Spleen (tissue), 11 donors: Measurements from ENCODE around the gene MT1HL1. TPM values are rescaled to one million over a fixed set of nuclear protein-coding genes. Genes with fewer than 3 reads are reported as not detected.

Experiments used
- DNase-seq: peaks from one replicate; pipeline ENCODE4 v3.0.0-alpha.2; 2020
- H3K27ac ChIP-seq, 8 donors: fragments of 200-600 bp; sonication (generic) in 7 of 8; 1 replicate in 4 of 8; 2 replicates in 4 of 8; pipeline versions ENCODE4 v1.5.0 to v1.8.0; 2016 to 2021; ENCODE audit warnings: inconsistent platforms in 4 of 8, mild to moderate bottlenecking in 4 of 8, moderate library complexity in 1 of 8
- H3K27me3 ChIP-seq, 7 donors: fragments of 200-600 bp; sonication (generic) in 6 of 7; replicated peaks in 1 of 7; 1 replicate in 4 of 7; 2 replicates in 3 of 7; pipeline versions ENCODE4 v1.5.0 to v1.8.0; 2016 to 2021; ENCODE audit warnings: inconsistent platforms in 3 of 7, mild to moderate bottlenecking in 1 of 7
- H3K36me3 ChIP-seq, 6 donors: fragments of 200-600 bp; sonication (generic) in 5 of 6; 1 replicate in 4 of 6; 2 replicates in 2 of 6; pipeline versions ENCODE4 v1.5.0 to v1.8.0; 2016 to 2021; ENCODE audit warnings: inconsistent platforms in 2 of 6
- H3K4me1 ChIP-seq, 6 donors: fragments of 200-600 bp; sonication (generic) in 5 of 6; 1 replicate in 3 of 6; 2 replicates in 3 of 6; pipeline versions ENCODE4 v1.5.0 to v1.8.0; 2016 to 2021; ENCODE audit warnings: inconsistent platforms in 3 of 6
- H3K4me3 ChIP-seq, 8 donors: fragments of 200-600 bp; sonication (generic) in 7 of 8; 1 replicate in 4 of 8; 2 replicates in 4 of 8; pipeline versions ENCODE4 v1.5.0 to v1.8.0; 2016 to 2021; ENCODE audit warnings: inconsistent platforms in 4 of 8, mild to moderate bottlenecking in 4 of 8, moderate library complexity in 2 of 8
- H3K9me3 ChIP-seq, 8 donors: fragments of 200-600 bp; sonication (generic) in 7 of 8; 1 replicate in 4 of 8; 2 replicates in 4 of 8; pipeline versions ENCODE4 v1.5.0 to v1.8.0; 2016 to 2021; ENCODE audit warnings: inconsistent platforms in 4 of 8
- POLR2A ChIP-seq, 3 donors: fragments of 450-650 bp; IDR thresholded peaks; one replicate each; pipeline ENCODE4 v1.5.1; 2017; ENCODE audit warnings: antibody characterized with exemption in 3 of 3, mild to moderate bottlenecking in 1 of 3
- POLR2AphosphoS5 ChIP-seq, 3 donors: sonication (generic); formaldehyde crosslinking; IDR thresholded peaks; one replicate each; pipeline ENCODE4 v1.5.1; 2017; ENCODE audit warnings: antibody characterized with exemption in 3 of 3
- WGBS, 5 donors: extraction: QIAGEN DNeasy Blood & Tissue Kit in 3 of 5; methylation state at CpG; one replicate each; pipeline versions ENCODE4 v1.1.5 to v1.1.7; 2013 to 2018; 5-methylcytosine and 5-hydroxymethylcytosine counted together
- intact Hi-C: fragments of 100-400 bp; cut with DNase I; formaldehyde crosslinking; loops from one replicate; pipeline ENCODE4 v1.15.0; 2023; ENCODE audit warnings: low total_unique reads
- polyA plus RNA-seq, 3 donors: library from polyadenylated mRNA; stranded (reverse); fragments of 200-250 nt; gene quantifications; one replicate each; pipeline ENCODE4 v1.2.1, GENCODE V29; 2013
- total RNA-seq, 7 donors: library from RNA; depleted of rRNA in 3 of 7; stranded (reverse); fragments of >200 nt in 3 of 7; fragmentation: NEBNext Ultra II Directional in 4 of 7; extraction: Animal tissue kit (Norgen Biotek cat#: 25700) in 4 of 7; gene quantifications; one replicate each; pipeline versions ENCODE4 v1.1.0 to v1.2.1, GENCODE V29; 2016 to 2021
- TF ChIP-seq, protein P1 (sequence below), 11 experiments: fragments of 200-600 bp in 7 of 11; fragments of 450-650 bp in 4 of 11; sonication (generic) in 4 of 11; IDR thresholded peaks in 8 of 11; conservative IDR thresholded peaks in 3 of 11; 1 replicate in 7 of 11; 2 replicates in 4 of 11; pipeline versions ENCODE4 v1.4.0 to v1.8.0; 2016 to 2021; ENCODE audit warnings: antibody characterized with exemption in 11 of 11, inconsistent platforms in 4 of 11, mild to moderate bottlenecking in 1 of 11
- donor health status: healthy with polysubstance abuse.
- donor health status: DM: no; HTN: no; CAD: no; lungs with moderate emphysema.
- donor health status: DM: no; HTN: no; CAD: no.
- donor health status: Bipolar disorder and iron deficiency.
- donor health status: healthy.
- donor health status: DM: no; HTN: no; CAD: no.
- donor health status: DM: yes; HTN: yes; CAD: no.

Gene MT1HL1
- total and polyA plus RNA-seq, 10 donors: not detected

DNA sequence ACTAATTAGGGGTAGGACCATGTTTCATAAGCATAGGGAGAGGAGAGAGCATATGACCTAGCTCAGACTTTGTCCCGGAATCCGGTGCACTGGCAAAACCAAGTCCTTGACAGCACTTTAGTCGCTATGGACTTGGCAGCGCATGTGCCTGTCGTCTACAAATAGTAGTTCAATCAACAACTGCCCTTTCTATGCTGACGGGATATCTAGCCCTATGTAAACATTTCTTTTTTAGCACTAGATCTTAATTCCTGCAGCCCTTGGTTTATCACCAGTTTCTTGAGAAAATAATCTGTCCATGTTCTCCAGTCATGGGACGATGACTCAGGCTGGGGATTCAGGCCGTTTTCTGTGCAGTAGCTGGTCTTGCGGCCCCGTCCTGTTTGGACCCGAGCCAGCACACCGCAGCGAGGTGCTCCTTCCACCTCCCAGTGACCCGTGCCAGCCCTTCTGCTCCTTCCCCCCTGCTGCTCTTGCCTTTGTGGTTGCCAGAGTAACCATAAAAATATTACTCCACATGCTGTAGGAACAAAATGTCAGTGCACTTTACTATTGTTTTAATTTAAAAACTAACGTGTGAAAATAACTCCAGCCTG, 8.6 kb upstream of the MT1HL1 start:
- intact Hi-C loops: no loop called here
- Histone ChIP-seq H3K36me3 (no peaks in the 10 kb centered on the region), H3K4me1 (no peaks in the 10 kb centered on the region), H3K27me3 (no peaks in the 10 kb centered on the region), H3K9me3 (no peaks in the 10 kb centered on the region), H3K27ac (no peak overlapping the region), H3K4me3 (no peak overlapping the region)
- DNase-seq: no peak
- no peak for TF ChIP-seq POLR2A (IDR thresholded peaks at IDR 0.05)
- TF ChIP-seq POLR2AphosphoS5 (IDR thresholded peaks at IDR 0.05): no peak
- 64 to 76% (median 68%) methylated on average over 15 of the region's 15 CpGs for WGBS, 5 donors

DNA sequence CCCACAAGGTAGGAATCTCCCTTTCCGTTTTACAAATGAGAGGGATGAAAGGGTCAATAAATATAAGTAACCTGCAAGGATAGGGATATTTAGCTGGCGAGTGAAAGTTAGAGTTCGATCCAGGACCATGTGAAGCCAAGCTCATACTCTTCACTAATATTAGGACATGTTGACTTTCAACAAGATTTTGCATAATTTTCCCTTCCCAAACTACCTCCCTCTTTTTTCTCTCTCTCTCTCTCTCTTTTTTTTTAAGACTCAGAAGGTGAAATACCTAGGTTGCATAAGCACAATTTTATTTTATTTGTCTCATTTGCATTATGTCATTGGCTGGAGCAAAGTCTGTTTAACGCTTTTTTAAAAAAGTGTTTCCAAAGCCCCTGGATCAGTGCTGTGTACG, 8.1 kb upstream of the MT1HL1 start:
- 84 to 92% (median 87%) methylated on average over 5 of the region's 5 CpGs for WGBS, 5 donors
- H3K27me3 ChIP-seq: no peaks in the 10 kb centered on the region
- no peaks in the 10 kb centered on the region for H3K4me1 ChIP-seq
- no peaks in the 10 kb centered on the region for H3K9me3 ChIP-seq
- no peaks in the 10 kb centered on the region for H3K36me3 ChIP-seq
- DNase-seq: no peak
- intact Hi-C loops: no loop called here
- no peak overlapping the region for H3K4me3 ChIP-seq
- H3K27ac ChIP-seq: no peak overlapping the region
- TF ChIP-seq POLR2A (IDR thresholded peaks at IDR 0.05) (no peak), POLR2AphosphoS5 (IDR thresholded peaks at IDR 0.05) (no peak)
- TF ChIP-seq, protein P1, sequence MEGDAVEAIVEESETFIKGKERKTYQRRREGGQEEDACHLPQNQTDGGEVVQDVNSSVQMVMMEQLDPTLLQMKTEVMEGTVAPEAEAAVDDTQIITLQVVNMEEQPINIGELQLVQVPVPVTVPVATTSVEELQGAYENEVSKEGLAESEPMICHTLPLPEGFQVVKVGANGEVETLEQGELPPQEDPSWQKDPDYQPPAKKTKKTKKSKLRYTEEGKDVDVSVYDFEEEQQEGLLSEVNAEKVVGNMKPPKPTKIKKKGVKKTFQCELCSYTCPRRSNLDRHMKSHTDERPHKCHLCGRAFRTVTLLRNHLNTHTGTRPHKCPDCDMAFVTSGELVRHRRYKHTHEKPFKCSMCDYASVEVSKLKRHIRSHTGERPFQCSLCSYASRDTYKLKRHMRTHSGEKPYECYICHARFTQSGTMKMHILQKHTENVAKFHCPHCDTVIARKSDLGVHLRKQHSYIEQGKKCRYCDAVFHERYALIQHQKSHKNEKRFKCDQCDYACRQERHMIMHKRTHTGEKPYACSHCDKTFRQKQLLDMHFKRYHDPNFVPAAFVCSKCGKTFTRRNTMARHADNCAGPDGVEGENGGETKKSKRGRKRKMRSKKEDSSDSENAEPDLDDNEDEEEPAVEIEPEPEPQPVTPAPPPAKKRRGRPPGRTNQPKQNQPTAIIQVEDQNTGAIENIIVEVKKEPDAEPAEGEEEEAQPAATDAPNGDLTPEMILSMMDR (IDR thresholded peaks at IDR 0.05 in 8 of 11, conservative IDR thresholded peaks at IDR 0.05 in 3 of 11): no peak

DNA sequence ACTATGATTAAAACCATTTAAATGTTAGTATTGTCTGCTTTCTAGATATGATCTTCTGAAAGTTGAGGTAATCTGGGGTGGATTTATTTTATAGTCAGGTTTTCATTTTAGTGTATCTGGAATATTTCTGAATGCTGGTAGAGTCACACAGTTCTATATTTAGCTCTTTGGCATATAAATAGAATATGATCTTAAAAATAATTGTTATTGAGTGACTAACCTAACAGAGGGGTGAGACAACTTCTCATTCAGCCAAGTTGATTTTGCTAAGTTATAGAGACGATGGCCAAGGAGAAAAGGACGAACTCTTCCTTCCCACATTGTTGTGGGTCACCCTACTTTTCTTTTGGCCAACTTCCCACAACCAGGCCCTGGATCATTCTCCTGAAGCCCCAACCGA, 7.2 kb upstream of the MT1HL1 start:
- H3K9me3 ChIP-seq: no peaks in the 10 kb centered on the region
- no peak overlapping the region for H3K27ac ChIP-seq
- intact Hi-C loops: no loop called here
- H3K36me3 ChIP-seq: no peaks in the 10 kb centered on the region
- DNase-seq: no peak
- no peak overlapping the region for H3K4me3 ChIP-seq
- H3K4me1 ChIP-seq: no peaks in the 10 kb centered on the region
- TF ChIP-seq POLR2A (IDR thresholded peaks at IDR 0.05) (no peak), POLR2AphosphoS5 (IDR thresholded peaks at IDR 0.05) (no peak)
- TF ChIP-seq, protein P1 (IDR thresholded peaks at IDR 0.05 in 8 of 11, conservative IDR thresholded peaks at IDR 0.05 in 3 of 11): no peak
- H3K27me3 ChIP-seq: no peaks in the 10 kb centered on the region
- 70 to 84% (median 82%) methylated on average over 3 of the region's 3 CpGs for WGBS, 5 donors

DNA sequence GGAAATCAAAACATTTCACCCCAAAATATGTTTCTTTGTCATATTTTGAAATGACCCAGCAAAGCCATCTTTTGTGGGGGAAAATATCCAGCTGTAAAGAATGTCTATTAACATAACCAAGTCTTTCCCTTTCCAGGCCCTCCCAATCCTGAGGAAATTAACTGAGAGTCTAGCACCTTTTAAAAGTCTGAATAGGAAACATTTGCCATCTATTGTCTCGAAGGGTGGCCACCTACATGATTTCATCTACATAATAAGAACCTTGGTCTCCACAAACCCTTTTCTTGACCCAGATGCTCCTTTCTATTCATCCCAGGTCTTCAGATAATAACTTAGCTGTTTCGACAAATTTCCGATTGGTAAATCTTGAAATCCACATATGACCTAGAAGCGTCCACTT, 5.4 kb upstream of the MT1HL1 start:
- intact Hi-C loops: no loop called here
- 78 to 90% (median 85%) methylated on average over 4 of the region's 4 CpGs for WGBS, 5 donors
- Histone ChIP-seq H3K9me3 (no peaks in the 10 kb centered on the region), H3K27me3 (no peaks in the 10 kb centered on the region), H3K27ac (no peak overlapping the region), H3K4me1 (no peaks in the 10 kb centered on the region), H3K4me3 (no peak overlapping the region), H3K36me3 (no peaks in the 10 kb centered on the region)
- no peak for TF ChIP-seq POLR2A (IDR thresholded peaks at IDR 0.05)
- TF ChIP-seq, protein P1 (IDR thresholded peaks at IDR 0.05 in 8 of 11, conservative IDR thresholded peaks at IDR 0.05 in 3 of 11): no peak
- DNase-seq: no peak
